HepG2 (cell line): ENCODE results near the gene RAD17. TPM values are rescaled to one million over a fixed set of nuclear protein-coding genes. Genes with fewer than 3 reads are reported as not detected.

Experiments used
- ARHGAP35 ChIP-seq: sonication (generic); formaldehyde crosslinking; IDR thresholded peaks from 2 replicates; pipeline ENCODE4 v1.9.0; 2022; ENCODE audit warnings: mild to moderate bottlenecking, inconsistent platforms, moderate library complexity, missing genetic modification reagents, borderline replicate concordance
- ARNT ChIP-seq: fragments of 450-650 bp; IDR thresholded peaks from 2 replicates; pipeline ENCODE4 v1.6.1; 2017
- CCAR2 ChIP-seq: fragments of 200-400 bp; formaldehyde crosslinking; optimal IDR thresholded peaks from 2 replicates; pipeline ENCODE3; 2018; ENCODE audit warnings: low read depth, mild to moderate bottlenecking, low read length, moderate library complexity
- CEBPB ChIP-seq: IDR thresholded peaks from 2 replicates; pipeline ENCODE4 v1.6.1; 2011; ENCODE audit warnings: low read depth, low read length, improper control_type of control experiment, borderline replicate concordance
- DMAP1 ChIP-seq: IDR thresholded peaks from 2 replicates; pipeline ENCODE4 v1.6.1; 2016
- HNRNPK ChIP-seq: fragments of 200-400 bp; formaldehyde crosslinking; IDR thresholded peaks from 2 replicates; pipeline ENCODE4 v1.6.1; 2018; ENCODE audit warnings: low read length, low read depth, moderate library complexity, mild to moderate bottlenecking; ENCODE audit not compliant: poor library complexity, severe bottlenecking
- KDM6A ChIP-seq: IDR thresholded peaks from 2 replicates; pipeline ENCODE4 v1.6.1; 2016; ENCODE audit warnings: low read depth
- MIER3 ChIP-seq: IDR thresholded peaks from 2 replicates; pipeline ENCODE4 v1.6.1; 2016; ENCODE audit warnings: missing compliant biosample characterization, borderline replicate concordance
- NFRKB ChIP-seq: fragments of 450-650 bp; IDR thresholded peaks from 2 replicates; pipeline ENCODE4 v1.6.1; 2017
- NR3C1 ChIP-seq: sonication (generic); formaldehyde crosslinking; IDR thresholded peaks from 2 replicates; pipeline ENCODE4 v1.4.0; 2020; ENCODE audit warnings: missing genetic modification reagents
- PTBP1 ChIP-seq: fragments of 200-400 bp; formaldehyde crosslinking; IDR thresholded peaks from 2 replicates; pipeline ENCODE4 v1.6.1; 2018; ENCODE audit warnings: low read length, low read depth; ENCODE audit not compliant: poor library complexity, severe bottlenecking
- SMYD3 ChIP-seq: sonication (generic); formaldehyde crosslinking; IDR thresholded peaks from 2 replicates; pipeline ENCODE4 v1.8.1; 2023; ENCODE audit warnings: mild to moderate bottlenecking, missing genetic modification reagents
- SOX5 ChIP-seq: IDR thresholded peaks from 2 replicates; pipeline ENCODE4 v1.6.1; 2016; ENCODE audit warnings: borderline replicate concordance
- SRY ChIP-seq: sonication (generic); formaldehyde crosslinking; IDR thresholded peaks from 2 replicates; pipeline ENCODE4 v1.8.0; 2022; ENCODE audit warnings: mild to moderate bottlenecking, missing genetic modification reagents
- TAF15 ChIP-seq: fragments of 200-400 bp; formaldehyde crosslinking; IDR thresholded peaks from one replicate; pipeline ENCODE4 v1.6.1; 2018; ENCODE audit warnings: mild to moderate bottlenecking, low read depth, low read length; ENCODE audit not compliant: poor library complexity, severe bottlenecking
- ZNF496 ChIP-seq: sonication (generic); formaldehyde crosslinking; IDR thresholded peaks from 2 replicates; pipeline ENCODE4 v1.8.1; 2023; ENCODE audit warnings: mild to moderate bottlenecking, moderate library complexity, missing genetic modification reagents; ENCODE audit not compliant: insufficient replicate concordance
- ZNF616 ChIP-seq: sonication (generic); formaldehyde crosslinking; IDR thresholded peaks from 2 replicates; pipeline ENCODE4 v1.5.0; 2020; ENCODE audit warnings: low read depth, mild to moderate bottlenecking, missing genetic modification reagents
- ZNF746 ChIP-seq: sonication (generic); formaldehyde crosslinking; IDR thresholded peaks from 2 replicates; pipeline ENCODE4 v1.8.0; 2022; ENCODE audit warnings: mild to moderate bottlenecking, missing genetic modification reagents
- polyA plus RNA-seq, 8 experiments: library from polyadenylated mRNA; depleted of rRNA in 3 of 8; stranded (reverse) in 7 of 8; unstranded in 1 of 8; fragments of >200 nt; fragmentation: Illumina TruSeq in 4 of 8; extraction: Trizol in 4 of 8; gene quantifications; 2 replicates each; pipeline versions ENCODE4 v1.2.1 to v1.2.3, GENCODE V29; 2011 to 2016; ENCODE audit warnings: low read depth in 4 of 8, missing spikeins in 1 of 8, mixed read lengths in 1 of 8; ENCODE audit not compliant: insufficient read depth in 1 of 8
- total RNA-seq, 5 experiments: library from RNA; depleted of rRNA; stranded (reverse); fragments of >200 nt; fragmentation: Illumina TruSeq; extraction: Trizol; gene quantifications; 2 replicates each; pipeline ENCODE4 v1.2.3, GENCODE V29; 2016; ENCODE audit warnings: low read depth in 1 of 5
- TF ChIP-seq, protein P1 (sequence below): sonication (generic); formaldehyde crosslinking; IDR thresholded peaks from 2 replicates; pipeline ENCODE4 v1.5.1; 2020; ENCODE audit warnings: mild to moderate bottlenecking, missing genetic modification reagents, moderate library complexity
- TF ChIP-seq, protein P2 (sequence below): sonication (generic); formaldehyde crosslinking; conservative IDR thresholded peaks from 2 replicates; pipeline ENCODE4 v1.4.0; 2020; ENCODE audit warnings: missing genetic modification reagents
- TF ChIP-seq, protein P3 (sequence below): sonication (generic); formaldehyde crosslinking; IDR thresholded peaks from 2 replicates; pipeline ENCODE4 v1.5.1; 2020; ENCODE audit warnings: missing genetic modification reagents, mild to moderate bottlenecking, borderline replicate concordance
- TF ChIP-seq, protein P4 (sequence below): sonication (generic); formaldehyde crosslinking; IDR thresholded peaks from 2 replicates; pipeline ENCODE4 v1.5.0; 2020; ENCODE audit warnings: missing genetic modification reagents, mild to moderate bottlenecking, borderline replicate concordance
- TF ChIP-seq, protein P5 (sequence below): IDR thresholded peaks from 2 replicates; pipeline ENCODE4 v1.6.1; 2012; ENCODE audit warnings: low read depth, low read length, improper control_type of control experiment

Gene RAD17
- total and polyA plus RNA-seq, 2 of the 13 experiments (the other 11 are each of a cell fraction or from before 2014, with no cell fraction given), result 24.0 to 25.9 TPM

DNA sequence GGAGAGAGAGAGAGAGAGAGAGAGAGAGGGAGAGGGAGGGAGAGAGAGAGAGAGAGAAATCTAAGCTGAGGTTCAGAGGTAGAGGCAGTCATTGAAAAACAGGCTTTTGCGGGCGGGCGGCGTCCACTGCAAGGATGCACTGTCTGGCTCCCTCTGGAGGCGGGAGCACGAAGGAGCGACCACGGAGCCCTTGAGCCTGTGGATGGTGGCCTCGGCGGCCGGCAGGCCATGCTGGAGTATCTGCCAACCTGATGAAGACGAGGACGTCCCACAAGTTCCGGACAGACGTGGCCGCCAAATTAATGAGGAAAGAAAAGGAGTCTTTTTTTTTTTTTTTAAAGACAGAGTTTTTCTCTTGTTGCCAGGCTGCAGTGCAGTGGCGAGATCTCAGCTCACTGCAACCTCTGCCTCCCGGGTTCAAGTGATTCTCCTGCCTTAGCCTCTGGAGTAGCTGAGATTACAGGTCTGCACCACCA is 34.8 kb upstream of the RAD17 start (continued):
- TF ChIP-seq NR3C1 (CRISPR knock-in tag) (no peak), HNRNPK (no peak), ZNF746 (CRISPR knock-in tag) (peak; percentile 38; the same call in 1 of the 2 replicates), SMYD3 (CRISPR knock-in tag) (no peak), TAF15 (no peak), ARNT (no peak), ZNF496 (no peak), CEBPB (no peak), CCAR2 (no peak), ARHGAP35 (CRISPR knock-in tag) (no peak), MIER3 (CRISPR knock-in tag) (no peak), NFRKB (no peak), ZNF616 (CRISPR knock-in tag) (no peak), SOX5 (CRISPR knock-in tag) (no peak), KDM6A (CRISPR knock-in tag) (no peak), DMAP1 (CRISPR knock-in tag) (no peak), PTBP1 (peak; percentile 81), SRY (no peak)
- TF ChIP-seq, protein P1, sequence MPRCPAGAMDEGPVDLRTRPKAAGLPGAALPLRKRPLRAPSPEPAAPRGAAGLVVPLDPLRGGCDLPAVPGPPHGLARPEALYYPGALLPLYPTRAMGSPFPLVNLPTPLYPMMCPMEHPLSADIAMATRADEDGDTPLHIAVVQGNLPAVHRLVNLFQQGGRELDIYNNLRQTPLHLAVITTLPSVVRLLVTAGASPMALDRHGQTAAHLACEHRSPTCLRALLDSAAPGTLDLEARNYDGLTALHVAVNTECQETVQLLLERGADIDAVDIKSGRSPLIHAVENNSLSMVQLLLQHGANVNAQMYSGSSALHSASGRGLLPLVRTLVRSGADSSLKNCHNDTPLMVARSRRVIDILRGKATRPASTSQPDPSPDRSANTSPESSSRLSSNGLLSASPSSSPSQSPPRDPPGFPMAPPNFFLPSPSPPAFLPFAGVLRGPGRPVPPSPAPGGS (CRISPR knock-in tag), result no peak
- TF ChIP-seq, protein P2, sequence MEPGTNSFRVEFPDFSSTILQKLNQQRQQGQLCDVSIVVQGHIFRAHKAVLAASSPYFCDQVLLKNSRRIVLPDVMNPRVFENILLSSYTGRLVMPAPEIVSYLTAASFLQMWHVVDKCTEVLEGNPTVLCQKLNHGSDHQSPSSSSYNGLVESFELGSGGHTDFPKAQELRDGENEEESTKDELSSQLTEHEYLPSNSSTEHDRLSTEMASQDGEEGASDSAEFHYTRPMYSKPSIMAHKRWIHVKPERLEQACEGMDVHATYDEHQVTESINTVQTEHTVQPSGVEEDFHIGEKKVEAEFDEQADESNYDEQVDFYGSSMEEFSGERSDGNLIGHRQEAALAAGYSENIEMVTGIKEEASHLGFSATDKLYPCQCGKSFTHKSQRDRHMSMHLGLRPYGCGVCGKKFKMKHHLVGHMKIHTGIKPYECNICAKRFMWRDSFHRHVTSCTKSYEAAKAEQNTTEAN (CRISPR knock-in tag), result no peak
- TF ChIP-seq, protein P3, sequence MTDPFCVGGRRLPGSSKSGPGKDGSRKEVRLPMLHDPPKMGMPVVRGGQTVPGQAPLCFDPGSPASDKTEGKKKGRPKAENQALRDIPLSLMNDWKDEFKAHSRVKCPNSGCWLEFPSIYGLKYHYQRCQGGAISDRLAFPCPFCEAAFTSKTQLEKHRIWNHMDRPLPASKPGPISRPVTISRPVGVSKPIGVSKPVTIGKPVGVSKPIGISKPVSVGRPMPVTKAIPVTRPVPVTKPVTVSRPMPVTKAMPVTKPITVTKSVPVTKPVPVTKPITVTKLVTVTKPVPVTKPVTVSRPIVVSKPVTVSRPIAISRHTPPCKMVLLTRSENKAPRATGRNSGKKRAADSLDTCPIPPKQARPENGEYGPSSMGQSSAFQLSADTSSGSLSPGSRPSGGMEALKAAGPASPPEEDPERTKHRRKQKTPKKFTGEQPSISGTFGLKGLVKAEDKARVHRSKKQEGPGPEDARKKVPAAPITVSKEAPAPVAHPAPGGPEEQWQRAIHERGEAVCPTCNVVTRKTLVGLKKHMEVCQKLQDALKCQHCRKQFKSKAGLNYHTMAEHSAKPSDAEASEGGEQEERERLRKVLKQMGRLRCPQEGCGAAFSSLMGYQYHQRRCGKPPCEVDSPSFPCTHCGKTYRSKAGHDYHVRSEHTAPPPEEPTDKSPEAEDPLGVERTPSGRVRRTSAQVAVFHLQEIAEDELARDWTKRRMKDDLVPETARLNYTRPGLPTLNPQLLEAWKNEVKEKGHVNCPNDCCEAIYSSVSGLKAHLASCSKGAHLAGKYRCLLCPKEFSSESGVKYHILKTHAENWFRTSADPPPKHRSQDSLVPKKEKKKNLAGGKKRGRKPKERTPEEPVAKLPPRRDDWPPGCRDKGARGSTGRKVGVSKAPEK (CRISPR knock-in tag), result peak; percentile 89; the same call in 1 of the 2 replicates
- TF ChIP-seq, protein P4, sequence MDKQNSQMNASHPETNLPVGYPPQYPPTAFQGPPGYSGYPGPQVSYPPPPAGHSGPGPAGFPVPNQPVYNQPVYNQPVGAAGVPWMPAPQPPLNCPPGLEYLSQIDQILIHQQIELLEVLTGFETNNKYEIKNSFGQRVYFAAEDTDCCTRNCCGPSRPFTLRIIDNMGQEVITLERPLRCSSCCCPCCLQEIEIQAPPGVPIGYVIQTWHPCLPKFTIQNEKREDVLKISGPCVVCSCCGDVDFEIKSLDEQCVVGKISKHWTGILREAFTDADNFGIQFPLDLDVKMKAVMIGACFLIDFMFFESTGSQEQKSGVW (CRISPR knock-in tag), result no peak
- TF ChIP-seq, protein P5, sequence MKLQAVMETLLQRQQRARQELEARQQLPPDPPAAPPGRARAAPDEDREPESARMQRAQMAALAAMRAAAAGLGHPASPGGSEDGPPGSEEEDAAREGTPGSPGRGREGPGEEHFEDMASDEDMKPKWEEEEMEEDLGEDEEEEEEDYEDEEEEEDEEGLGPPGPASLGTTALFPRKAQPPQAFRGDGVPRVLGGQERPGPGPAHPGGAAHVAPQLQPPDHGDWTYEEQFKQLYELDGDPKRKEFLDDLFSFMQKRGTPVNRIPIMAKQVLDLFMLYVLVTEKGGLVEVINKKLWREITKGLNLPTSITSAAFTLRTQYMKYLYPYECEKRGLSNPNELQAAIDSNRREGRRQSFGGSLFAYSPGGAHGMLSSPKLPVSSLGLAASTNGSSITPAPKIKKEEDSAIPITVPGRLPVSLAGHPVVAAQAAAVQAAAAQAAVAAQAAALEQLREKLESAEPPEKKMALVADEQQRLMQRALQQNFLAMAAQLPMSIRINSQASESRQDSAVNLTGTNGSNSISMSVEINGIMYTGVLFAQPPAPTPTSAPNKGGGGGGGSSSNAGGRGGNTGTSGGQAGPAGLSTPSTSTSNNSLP, result no peak
